ENCODE data around the gene TMEM109.

Gene TMEM109

DNA sequence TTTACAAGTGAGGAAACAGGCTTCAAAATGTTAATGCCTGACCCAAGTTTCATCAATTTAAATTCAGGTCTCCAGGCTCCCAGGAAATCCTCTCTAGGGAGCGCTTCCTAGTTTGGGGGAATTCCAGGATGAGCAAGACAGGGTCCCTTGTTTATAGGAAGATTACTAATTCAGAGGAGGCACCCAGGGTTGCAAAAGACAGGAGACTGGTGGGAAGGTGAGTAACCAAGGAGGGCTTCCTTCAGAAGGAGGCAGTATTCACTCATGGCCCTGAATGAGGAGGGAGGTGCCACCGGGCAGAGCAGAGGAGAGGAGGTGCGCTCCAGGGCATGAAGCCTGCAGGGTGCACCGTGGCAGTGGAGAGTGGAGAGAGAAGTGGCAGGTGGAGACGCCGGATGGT lies 11.9 kb downstream of the TMEM109 start:
- DNase-seq (ENCODE audit: low read depth in 3 of 3): no peak

DNA sequence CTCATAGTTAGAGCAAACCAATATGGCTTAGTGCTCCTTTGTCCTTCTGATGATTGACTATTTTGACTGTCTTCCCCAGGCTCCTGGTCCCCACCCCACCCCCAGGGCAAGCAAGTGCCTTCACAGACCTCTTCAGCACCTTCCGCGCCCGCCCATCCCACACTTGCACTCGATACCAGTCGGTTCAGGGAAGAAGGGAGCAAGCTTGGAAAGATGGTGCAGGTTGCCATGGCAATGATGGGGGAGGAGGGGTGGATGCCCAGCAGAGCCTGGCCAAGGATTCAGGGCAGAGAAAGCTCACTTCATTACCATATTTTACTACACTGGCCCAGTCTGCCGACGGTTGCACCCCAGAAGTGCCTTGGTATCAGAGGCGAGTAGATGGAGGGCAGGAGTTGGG lies 12.5 kb downstream of the TMEM109 start:
- DNase-seq (ENCODE audit: low read depth in 3 of 3): no peak

DNA sequence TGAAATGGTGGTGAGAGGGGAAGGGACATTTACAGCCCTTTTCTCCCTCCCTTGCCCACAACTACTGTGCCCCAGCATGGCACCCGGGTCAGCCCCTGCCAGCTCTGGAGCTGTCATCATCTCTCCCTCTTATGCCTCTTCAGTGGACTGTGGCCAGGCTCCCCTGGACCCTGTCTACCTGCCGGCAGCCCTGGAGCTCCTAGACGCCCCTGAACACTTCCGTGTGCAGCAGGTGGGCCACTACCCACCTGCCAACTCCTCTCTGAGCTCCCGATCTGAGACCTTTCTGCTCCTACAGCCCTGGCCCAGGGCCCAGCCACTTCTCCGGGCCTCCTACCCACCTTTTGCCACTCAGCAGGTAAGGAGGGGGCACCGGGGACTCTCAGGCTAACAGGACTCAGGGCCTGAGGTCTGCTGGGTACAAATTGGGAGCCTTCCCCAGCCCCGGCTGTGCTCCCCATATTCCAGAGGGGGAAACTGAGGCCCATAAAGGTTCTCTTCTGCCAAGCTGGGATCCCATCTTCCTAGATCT lies 13.2 kb downstream of the TMEM109 start:
- DNase-seq (ENCODE audit: low read depth in 3 of 3): no peak

DNA sequence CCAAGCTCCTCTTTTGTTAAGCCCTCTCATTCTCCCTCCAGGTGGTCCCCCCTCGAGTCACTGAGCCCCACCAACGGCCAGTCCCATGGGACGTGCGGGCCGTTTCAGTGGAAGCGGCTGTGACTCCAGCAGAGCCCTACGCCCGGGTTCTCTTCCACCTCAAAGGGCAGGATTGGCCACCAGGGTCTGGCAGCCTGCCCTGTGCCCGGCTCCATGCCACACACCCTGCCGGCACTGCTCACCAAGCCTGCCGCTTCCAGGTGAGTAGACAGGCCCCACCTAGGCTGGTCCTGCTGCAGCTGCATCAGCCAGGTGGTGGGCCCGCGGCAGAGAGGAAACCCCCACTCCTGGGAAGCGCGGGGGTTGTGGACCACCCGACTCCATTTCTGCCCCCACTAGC lies 13.6 kb downstream of the TMEM109 start:
- no peak for DNase-seq (ENCODE audit: low read depth in 3 of 3)

DNA sequence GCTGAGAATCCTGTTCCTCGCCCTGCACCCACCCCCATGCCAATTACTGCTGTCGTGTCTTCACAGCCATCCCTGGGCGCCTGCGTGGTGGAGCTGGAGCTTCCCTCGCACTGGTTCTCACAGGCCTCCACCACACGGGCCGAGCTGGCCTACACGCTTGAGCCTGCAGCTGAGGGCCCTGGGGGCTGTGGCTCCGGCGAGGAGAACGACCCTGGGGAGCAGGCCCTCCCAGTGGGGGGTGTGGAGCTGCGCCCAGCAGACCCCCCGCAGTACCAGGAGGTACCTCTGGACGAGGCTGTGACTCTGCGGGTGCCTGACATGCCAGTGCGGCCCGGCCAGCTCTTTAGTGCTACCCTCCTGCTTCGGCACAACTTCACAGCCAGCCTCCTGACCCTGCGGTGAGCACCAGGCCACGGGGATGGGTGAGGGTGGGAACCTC lies 14.6 kb downstream of the TMEM109 start:
- DNase-seq (ENCODE audit: low read depth in 3 of 3): no peak

DNA sequence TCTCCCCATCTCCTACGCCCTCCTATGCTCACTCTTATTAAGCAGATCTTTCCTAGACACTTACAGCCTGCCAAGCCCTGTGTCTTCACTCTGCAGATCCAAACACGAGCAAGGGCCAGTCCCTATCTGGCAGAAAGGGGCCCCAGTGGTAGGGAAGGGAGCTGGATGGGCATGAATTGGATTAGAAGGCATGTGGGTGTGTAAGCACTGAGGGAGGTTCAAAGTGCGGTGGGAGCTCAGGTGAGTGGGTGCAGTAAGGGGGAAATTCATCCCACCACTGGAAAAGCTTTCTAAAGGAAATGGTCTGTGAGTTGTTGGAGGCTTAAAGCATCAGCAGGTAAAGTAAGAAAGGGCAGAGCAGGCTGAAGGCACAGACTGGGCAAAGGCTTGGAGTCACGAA lies 15.8 kb downstream of the TMEM109 start:
- DNase-seq (ENCODE audit: low read depth in 3 of 3): no peak

DNA sequence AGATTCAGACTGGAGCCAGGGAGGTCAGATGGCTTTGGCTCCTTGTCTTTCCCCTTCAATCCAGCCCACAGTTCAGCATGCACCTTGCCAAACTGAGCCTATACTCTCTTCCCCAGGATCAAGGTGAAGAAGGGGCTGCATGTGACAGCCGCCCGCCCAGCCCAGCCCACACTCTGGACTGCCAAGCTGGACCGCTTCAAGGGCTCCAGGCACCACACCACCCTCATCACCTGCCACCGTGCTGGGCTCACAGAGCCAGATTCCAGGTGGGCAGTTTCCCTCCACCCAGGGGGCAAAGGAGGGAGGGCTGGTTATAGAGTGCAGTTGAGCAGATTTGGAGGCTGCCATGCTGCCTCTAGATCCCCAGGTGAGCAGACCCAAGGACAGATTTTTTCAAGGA lies 16.4 kb downstream of the TMEM109 start:
- DNase-seq (ENCODE audit: low read depth in 3 of 3): no peak

DNA sequence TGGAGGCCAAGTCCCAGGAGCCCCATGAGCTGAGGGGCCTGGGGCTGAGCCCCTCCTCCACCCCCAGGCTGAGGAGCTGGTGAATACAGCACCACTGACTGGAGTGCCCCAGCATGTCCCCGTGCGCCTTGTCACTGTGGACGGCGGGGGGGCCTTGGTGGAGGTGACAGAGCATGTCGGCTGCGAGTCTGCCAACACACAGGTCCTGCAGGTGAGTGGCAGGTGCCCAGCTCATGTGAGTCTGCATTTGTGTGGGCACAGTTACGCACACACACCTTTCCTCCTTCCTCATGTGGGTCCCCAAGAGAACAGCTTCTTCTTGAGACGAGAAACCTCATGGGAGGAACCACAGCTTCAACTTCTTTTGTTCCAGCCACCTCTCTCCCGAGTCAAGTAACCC lies 18.0 kb downstream of the TMEM109 start:
- no peak for DNase-seq (ENCODE audit: low read depth in 3 of 3)

DNA sequence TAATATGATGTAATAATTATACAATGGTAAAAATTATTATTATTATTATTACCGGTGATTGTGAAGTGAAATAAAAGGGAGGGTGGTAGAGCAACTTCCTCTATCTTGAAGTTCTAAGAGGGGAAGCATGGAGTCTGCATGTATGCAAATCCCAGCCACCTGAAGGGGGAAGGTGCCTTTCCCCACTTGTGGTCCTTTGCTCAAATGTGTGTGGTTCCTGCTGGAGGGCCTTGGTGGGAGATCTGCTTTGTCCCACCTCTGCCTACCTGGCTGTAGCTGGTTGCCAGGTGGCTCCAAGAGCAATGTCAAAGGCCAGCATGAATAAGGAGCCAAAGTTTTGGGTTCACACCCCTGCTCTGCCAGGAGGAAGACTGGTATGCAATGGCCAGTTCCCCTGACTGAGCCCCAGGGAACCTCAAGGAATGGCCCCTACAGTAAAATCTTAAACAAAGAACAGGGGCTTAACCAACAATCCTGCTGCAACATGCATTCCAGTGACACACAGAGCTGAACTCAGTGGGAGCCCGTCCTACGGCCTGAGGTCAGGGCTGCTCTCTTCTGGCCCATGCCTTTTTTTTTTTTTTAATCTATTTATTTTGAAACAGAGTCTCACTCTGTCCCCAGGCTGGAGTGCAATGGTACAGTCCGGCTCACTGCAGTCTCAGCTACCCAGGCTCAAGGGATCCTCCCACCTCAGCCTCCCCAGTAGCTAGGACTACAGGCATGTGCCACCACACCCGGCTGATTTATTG lies 18.8 kb downstream of the TMEM109 start:
- no peak for DNase-seq (ENCODE audit: low read depth in 3 of 3)

DNA sequence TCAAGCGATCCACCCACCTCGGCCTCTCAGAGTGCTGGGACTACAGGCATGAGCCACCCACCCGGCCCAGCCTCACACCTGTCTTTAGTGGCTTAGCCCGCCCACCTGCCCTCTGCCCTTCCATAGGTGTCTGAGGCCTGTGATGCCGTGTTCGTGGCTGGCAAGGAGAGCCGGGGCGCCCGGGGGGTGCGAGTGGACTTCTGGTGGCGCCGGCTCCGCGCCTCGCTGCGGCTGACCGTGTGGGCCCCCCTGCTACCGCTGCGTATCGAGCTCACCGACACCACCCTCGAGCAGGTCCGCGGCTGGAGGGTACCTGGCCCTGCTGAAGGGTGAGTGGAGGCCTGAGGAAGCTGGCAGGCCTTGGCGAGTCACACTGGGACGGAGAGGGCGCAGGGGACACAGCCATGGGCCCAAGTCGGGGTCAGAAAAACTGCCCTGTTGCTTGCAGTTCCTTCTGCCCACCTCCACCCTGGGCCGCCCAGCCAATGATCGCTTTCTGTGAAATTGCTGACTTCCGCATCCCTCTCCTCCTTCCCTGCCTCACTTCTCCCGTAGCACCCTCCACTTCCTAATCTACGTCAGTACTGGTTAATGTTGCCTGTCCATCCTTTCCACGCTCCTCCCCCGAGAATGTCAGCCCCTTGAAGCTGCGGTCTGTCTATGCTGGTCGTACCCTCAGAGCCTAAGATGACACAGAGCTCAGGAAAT lies 19.6 kb downstream of the TMEM109 start:
- no peak for DNase-seq (ENCODE audit: low read depth in 3 of 3)

DNA sequence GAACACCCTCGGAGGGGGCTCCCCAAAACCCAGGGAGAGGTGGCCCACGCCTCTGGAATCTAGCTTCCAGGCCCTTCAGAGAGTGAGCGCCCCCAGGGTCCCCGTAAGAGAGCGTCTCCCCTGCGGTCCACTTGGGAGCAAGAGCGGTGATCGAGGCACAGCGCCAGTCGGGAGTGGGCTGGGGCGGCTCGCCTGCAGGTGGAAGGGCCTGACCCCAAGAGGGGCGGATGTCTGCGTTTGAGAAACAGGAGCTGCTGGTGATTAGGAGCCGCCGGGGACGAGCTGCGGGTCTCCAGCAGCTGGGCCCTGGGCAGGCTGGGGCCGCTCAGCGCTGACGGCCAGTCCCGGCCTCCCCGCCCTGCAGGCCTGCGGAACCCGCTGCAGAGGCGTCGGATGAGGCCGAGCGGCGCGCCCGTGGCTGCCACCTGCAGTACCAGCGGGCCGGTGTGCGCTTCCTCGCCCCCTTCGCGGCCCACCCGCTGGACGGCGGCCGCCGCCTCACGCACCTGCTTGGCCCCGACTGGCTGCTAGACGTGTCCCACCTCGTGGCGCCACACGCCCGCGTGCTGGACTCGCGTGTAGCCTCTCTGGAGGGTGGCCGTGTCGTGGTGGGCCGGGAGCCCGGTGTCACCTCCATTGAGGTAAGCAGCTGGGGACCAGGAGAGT lies 20.3 kb downstream of the TMEM109 start:
- DNase-seq (ENCODE audit: low read depth in 3 of 3): no peak

DNA sequence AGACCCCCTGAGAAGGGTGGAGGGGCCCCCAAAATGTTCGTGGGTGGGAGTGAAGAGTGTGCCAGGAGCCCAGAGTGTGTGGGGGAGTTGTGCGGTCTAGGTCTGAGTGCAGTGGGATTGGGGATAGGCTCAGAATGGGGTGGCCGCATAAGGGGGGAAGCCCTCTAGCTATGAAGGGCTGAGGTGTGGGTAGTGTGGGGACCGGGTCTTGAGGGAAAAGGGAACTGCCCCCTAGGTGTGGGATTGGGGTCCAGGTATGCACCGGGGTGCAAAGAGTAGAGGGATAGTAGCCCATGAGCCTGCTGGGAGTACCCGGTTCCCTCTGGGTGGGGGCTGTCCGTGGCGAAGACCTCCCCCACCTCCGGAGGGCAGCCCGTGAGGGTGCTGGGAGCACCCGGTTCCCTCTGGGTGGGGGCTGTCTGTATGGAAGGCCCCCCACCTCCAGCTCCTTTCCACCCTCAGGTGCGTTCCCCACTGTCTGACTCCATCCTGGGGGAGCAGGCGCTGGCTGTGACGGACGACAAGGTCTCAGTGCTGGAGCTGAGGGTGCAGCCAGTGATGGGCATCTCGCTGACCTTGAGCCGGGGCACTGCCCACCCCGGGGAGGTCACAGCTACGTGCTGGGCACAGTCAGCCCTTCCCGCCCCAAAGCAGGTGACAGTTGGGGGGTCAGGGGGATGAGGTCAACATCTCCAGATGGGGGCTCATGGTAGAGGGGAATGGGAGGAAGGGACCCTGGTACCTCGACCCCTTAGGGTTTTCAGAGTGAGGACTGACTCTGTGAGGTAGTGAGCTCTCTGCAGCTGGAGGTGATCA lies 21.0 kb downstream of the TMEM109 start:
- no peak for DNase-seq (ENCODE audit: low read depth in 3 of 3)

DNA sequence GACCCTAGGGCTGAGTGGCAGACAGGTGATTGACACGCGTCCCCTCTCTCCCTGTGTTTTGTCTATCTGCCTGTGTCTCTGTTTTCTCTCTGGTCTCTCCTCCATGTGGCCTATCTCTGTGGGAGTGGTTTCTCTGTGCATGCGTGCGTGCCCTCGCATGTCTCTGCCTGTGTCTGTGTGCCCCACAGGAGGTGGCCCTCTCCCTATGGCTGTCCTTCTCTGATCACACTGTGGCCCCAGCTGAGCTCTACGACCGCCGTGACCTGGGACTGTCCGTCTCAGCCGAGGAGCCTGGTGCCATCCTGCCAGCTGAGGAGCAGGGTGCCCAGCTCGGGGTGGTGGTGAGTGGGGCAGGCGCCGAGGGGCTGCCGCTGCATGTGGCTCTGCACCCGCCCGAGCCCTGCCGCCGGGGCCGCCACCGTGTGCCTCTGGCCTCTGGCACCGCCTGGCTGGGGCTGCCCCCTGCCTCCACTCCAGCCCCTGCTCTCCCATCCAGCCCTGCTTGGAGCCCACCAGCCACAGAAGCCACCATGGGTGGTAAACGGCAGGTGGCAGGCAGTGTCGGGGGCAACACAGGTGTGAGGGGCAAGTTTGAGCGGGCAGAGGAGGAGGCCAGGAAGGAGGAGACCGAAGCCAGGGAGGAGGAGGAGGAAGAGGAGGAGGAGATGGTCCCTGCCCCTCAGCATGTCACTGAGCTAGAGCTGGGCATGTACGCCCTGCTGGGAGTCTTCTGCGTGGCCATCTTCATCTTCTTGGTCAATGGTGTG lies 21.9 kb downstream of the TMEM109 start:
- DNase-seq (ENCODE audit: low read depth in 3 of 3): no peak

DNA sequence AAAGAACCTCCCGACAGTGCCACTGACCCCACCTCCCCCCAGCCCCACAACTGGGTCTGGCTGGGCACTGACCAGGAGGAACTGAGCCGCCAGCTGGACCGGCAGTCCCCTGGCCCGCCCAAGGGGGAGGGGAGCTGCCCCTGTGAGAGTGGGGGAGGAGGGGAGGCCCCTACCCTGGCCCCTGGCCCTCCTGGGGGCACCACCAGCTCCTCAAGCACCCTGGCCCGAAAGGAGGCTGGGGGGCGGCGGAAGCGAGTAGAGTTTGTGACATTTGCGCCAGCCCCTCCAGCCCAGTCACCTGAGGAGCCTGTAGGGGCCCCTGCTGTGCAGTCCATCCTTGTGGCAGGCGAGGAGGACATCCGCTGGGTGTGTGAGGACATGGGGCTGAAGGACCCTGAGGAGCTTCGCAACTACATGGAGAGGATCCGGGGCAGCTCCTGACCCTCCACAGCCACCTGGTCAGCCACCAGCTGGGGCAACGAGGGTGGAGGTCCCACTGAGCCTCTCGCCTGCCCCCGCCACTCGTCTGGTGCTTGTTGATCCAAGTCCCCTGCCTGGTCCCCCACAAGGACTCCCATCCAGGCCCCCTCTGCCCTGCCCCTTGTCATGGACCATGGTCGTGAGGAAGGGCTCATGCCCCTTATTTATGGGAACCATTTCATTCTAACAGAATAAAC lies 22.6 kb downstream of the TMEM109 start:
- DNase-seq (ENCODE audit: low read depth in 3 of 3): no peak

DNA sequence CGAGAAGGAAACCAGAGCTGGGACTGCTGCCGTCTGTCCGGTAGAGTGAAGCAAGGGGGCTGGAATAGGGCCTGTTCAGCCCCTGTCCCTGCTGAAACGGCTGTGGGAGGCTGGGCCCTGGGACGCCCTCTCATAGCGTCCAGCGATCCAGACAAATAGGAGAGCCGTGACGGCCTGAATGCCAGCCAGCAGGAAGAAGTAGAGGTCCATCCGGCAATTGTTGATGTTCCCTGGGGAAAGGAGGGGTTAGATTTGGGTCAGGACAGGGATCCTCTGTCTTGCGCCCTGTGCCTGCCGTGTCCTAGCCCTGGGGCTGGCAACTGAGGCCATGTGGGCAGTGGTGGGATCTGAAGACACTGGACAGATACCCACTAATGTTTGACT lies 23.2 kb downstream of the TMEM109 start:
- no peak for DNase-seq (ENCODE audit: low read depth in 3 of 3)

DNA sequence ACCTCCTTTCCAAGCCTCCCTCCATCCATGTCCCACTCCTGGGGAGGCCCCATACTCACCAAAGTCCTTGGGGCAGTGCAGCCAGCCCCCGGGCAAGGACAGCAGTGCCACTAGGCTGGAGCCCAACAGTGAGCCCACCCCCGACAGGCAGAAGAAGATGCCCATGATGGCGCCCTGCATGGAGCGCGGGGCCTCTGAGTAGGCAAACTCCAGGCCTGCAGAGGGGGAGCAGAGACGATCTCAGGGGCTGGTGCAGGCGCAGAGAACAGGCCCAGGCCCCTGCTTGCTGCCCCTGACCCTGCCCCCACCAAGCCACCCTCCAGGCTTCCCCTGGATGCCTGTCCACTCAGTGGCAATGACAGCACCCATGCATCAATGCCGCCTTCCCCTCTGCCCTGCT lies 23.9 kb downstream of the TMEM109 start:
- DNase-seq (ENCODE audit: low read depth in 3 of 3): no peak

DNA sequence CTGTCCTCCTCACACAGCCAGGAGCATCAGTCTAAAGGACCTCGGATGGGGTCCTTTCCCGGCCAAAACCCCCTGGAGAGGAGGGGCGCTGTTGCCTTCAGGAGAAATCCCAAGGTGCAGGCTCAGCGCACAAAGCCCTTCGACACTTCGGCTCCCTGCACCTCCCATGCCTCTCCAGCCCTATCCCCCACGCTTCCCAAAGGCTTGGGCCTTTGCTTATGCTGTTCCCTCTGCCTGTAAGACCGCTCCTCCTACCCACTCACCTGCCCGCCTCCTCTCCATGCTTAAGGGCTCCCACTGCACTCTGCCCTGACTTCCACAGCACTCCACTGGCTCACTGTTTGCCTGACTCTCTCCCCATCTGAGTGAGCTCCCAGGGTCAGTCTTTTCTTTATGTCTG lies 24.5 kb downstream of the TMEM109 start:
- no peak for DNase-seq (ENCODE audit: low read depth in 3 of 3)

DNA sequence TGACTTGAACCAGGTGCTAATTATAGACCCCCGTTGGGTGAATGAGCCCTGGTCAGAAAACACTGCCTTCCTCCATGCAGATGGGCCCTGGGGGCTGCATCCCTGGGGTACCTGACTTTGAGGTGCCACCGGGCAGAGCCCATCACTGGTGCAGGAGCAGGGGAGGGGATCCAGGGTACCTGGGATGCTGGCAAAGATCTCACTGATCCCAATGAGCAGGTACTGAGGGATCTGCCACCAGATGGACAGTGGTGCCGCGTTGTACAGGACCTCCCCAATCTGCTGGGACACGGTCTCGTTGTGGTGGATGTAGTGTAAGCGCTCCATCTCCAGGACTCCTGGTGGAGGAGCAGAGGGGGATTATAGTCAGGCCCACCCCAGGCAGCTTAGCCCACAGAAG lies 25.3 kb downstream of the TMEM109 start:
- DNase-seq (ENCODE audit: low read depth in 3 of 3): no peak

DNA sequence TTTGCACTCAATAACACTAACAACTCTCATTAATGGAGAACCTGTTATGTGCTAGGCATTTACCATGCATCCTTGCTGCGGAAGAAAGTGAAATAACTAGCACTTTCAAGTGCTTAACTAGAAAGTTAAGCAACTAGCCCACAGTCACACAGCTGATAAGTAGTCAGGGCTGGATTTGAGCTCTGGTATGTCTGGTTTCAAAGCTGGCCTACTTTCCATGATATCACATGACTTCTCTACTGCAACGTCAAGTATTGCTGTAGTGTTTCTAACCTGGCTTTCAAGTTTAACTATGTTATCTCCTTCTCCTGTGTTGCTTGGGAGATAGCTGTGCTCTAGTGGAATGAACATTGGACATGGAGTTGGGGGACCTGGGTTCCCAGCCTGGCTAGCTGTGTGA lies 25.9 kb downstream of the TMEM109 start:
- no peak for DNase-seq (ENCODE audit: low read depth in 3 of 3)

DNA sequence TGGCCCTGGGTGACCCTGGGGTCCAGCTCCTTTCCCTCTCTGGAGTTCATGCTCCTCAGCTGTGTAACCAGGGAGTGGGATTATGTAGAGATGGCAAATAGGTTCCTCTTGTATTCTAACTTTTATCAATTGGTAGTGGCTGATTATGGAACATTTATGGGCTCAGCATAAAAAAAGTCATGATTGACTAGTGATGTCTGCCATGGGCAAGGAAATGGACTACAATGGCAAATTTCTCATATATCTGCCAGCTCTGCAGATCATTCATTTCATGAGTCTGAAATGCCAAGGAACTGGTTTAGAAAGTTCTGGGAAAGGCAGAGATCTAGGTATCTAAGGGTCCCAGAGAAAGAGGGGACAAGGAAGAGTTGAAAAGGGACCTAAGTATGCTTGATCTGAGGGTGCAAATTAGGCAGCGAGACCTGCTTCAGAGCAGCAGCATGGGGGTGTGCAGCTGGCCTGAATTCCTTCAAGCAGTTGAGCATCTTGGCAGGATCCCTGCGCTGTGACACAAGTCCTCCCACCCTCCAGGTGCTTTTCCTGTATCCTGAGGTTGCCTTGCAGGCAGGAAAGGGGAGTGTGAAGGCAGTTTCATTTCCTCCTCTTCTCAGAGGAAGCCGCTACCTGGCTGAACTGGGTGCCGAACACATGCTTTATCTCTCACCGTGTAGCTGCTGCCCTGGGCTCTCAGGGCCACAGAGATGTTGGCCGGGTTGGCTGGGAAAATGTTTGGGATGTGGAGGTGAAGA lies 27.6 kb downstream of the TMEM109 start:
- DNase-seq (ENCODE audit: low read depth in 3 of 3): no peak
